Pancreas (tissue), 10 donors: ENCODE data around the gene TSSK2. TPM values are rescaled to one million over a fixed set of nuclear protein-coding genes. Genes with fewer than 3 reads are reported as not detected.
"Not testable (repeated sequence)": the region's sequence is repeated elsewhere in the genome, so short reads cannot be mapped to it uniquely, and the experiment has no call there.

Experiments used
- ATAC-seq, 4 donors: fragments of 200-7000 bp; cut with Tn5 transposase; one replicate each; pipeline versions ENCODE4 v1.8.0 to v1.9.1; 2020; ENCODE audit warnings: mild to moderate bottlenecking in 4 of 4, moderate library complexity in 4 of 4
- DNase-seq, 6 donors: peaks; one replicate each; pipeline ENCODE4 v3.0.0-alpha.2; 2020
- FAIRE-seq: peaks from 2 replicates; lab custom pipeline; 2012; peaks lifted over from hg19 to GRCh38; lab: Jason Lieb, UNC
- H3K27ac ChIP-seq, 4 donors: fragments of 200-600 bp; sonication (generic); 1 replicate in 3 of 4; 2 replicates in 1 of 4; pipeline versions ENCODE4 v1.5.0 to v1.8.0; 2020
- H3K27me3 ChIP-seq, 4 donors: fragments of 200-600 bp; one replicate each; pipeline ENCODE4 v1.8.0; 2021
- H3K36me3 ChIP-seq, 3 donors: fragments of 200-600 bp; sonication (generic) in 1 of 3; one replicate each; pipeline versions ENCODE4 v1.5.0 to v1.8.0; 2020 to 2021
- H3K4me1 ChIP-seq, 3 donors: fragments of 200-600 bp; one replicate each; pipeline ENCODE4 v1.8.0; 2021
- H3K4me3 ChIP-seq, 4 donors: fragments of 200-600 bp; sonication (generic) in 2 of 4; one replicate each; pipeline versions ENCODE4 v1.5.0 to v1.8.0; 2020 to 2021
- H3K9me3 ChIP-seq, 4 donors: fragments of 200-600 bp; one replicate each; pipeline ENCODE4 v1.8.0; 2021
- CTCF ChIP-seq, 4 donors: fragments of 200-600 bp; sonication (generic) in 3 of 4; IDR thresholded peaks; one replicate each; pipeline versions ENCODE4 v1.5.0 to v1.8.0; 2021; ENCODE audit warnings: antibody characterized with exemption in 4 of 4
- WGBS, 2 donors: extraction: QIAGEN DNeasy Blood & Tissue Kit; methylation state at CpG; one replicate each; pipeline ENCODE4 v1.1.7; 2013; 5-methylcytosine and 5-hydroxymethylcytosine counted together
- intact Hi-C, 3 donors: fragments of 100-400 bp; cut with DNase I; formaldehyde crosslinking; loops; one replicate each; pipeline versions ENCODE4 v1.11.1 to v1.14.2; 2022
- polyA plus RNA-seq, 2 donors: library from polyadenylated mRNA; stranded (reverse); fragments of 200-250 nt; gene quantifications; one replicate each; pipeline ENCODE4 v1.2.3, GENCODE V29; 2013
- total RNA-seq, 6 donors: library from RNA; stranded (reverse); fragmentation: NEBNext Ultra II Directional in 4 of 6; extraction: Animal tissue kit (Norgen Biotek cat#: 25700) in 4 of 6; gene quantifications; one replicate each; pipeline versions ENCODE4 v1.2.1 to v1.2.4, GENCODE V29; 2021 to 2023
- donor health status: healthy with polysubstance abuse.
- donor health status: DM: no; HTN: no; CAD: no; lungs with moderate emphysema.
- donor health status: DM: no; HTN: no; CAD: no.
- donor health status: control.
- donor health status: control.
- donor health status: Bipolar disorder and iron deficiency.
- donor health status: DM: yes; HTN: yes; CAD: no.
- donor health status: DM: no; HTN: no; CAD: no.
- donor health status: DM: no; HTN: no; CAD: no.
- donor health status: DM: yes; HTN: yes; CAD: no.

Gene TSSK2
- total RNA-seq (under 1 TPM in 2 of 6 donors, not detected in 4; 0.08 to 0.09 TPM), polyA plus RNA-seq (under 1 TPM; 0.27 to 0.31 TPM)

GRCh38 chr22:19130959-19131684 is at the start of gene TSSK2:
Gene TSSK2, plus strand, starts transcription at chr22:19131308. Its CDS starts 92 bp downstream, at chr22:19131400.
- Histone ChIP-seq H3K36me3 (peaks cover 0 to 15% (median 11%) of the 10 kb centered on the region in 3 donors), H3K9me3 (no peaks in the 10 kb centered on the region), H3K4me3 (no peak within 1 kb of the TSS), H3K27me3 (no peaks in the 10 kb centered on the region), H3K4me1 (no peaks in the 10 kb centered on the region), H3K27ac (no peak within 1 kb of the TSS)
- FAIRE-seq (no peak), DNase-seq (peak in 2 of 6 donors; percentile 28 to 43), ATAC-seq (no peak)
- TF ChIP-seq CTCF (IDR thresholded peaks at IDR 0.05) = no peak
- WGBS, 2 donors = 86 to 90% methylated on average over 27 of the region's 27 CpGs
- intact Hi-C loops = loop anchor here in 1 of 3 donors (10.0 kb wide), 2 partner anchors 76 to 94 kb away; no protein-coding TSS in a partner anchor

GRCh38 chr22:19081351-19081750 is 49.8 kb upstream of the TSSK2 start:
- DNase-seq = no peak
- intact Hi-C loops = no loop called here
- 79 to 82% methylated on average over 3 of the region's 3 CpGs for WGBS, 2 donors
- no peak for ATAC-seq
- H3K9me3 ChIP-seq = no peaks in the 10 kb centered on the region
- peaks cover 4 to 18% (median 5%) of the 10 kb centered on the region in 3 donors for H3K4me1 ChIP-seq
- H3K4me3 ChIP-seq = no peak overlapping the region
- H3K27me3 ChIP-seq = no peaks in the 10 kb centered on the region
- TF ChIP-seq CTCF (IDR thresholded peaks at IDR 0.05) = no peak
- no peak overlapping the region for H3K27ac ChIP-seq
- FAIRE-seq = no peak
- H3K36me3 ChIP-seq = no peaks in the 10 kb centered on the region

- no peak overlapping the region for H3K4me3 ChIP-seq
- WGBS, 2 donors = 55% methylated on average over 3 of the region's 3 CpGs
- ATAC-seq = no peak
- no peak for TF ChIP-seq CTCF (IDR thresholded peaks at IDR 0.05)
- no peaks in the 10 kb centered on the region for H3K36me3 ChIP-seq
- H3K4me1 ChIP-seq = peaks cover 0 to 19% (median 5%) of the 10 kb centered on the region in 3 donors
- H3K9me3 ChIP-seq = no peaks in the 10 kb centered on the region
- no peaks in the 10 kb centered on the region for H3K27me3 ChIP-seq
- H3K27ac ChIP-seq = no peak overlapping the region
- FAIRE-seq = no peak
- peak in 1 of 6 donors; percentile 9 for DNase-seq
- intact Hi-C loops = no loop called here
Measured at GRCh38 chr22:19082101-19082500, 49.0 kb upstream of the TSSK2 start.

GRCh38 chr22:19082793-19083192 is 48.3 kb upstream of the TSSK2 start:
- intact Hi-C loops = no loop called here
- WGBS, 2 donors = 81 to 94% methylated on average over 13 of the region's 13 CpGs
- peaks cover 0 to 19% (median 5%) of the 10 kb centered on the region in 3 donors for H3K4me1 ChIP-seq
- H3K27ac ChIP-seq = no peak overlapping the region
- peak in 1 of 6 donors; percentile 7 for DNase-seq
- no peak for ATAC-seq
- no peaks in the 10 kb centered on the region for H3K9me3 ChIP-seq
- no peaks in the 10 kb centered on the region for H3K36me3 ChIP-seq
- no peak overlapping the region for H3K4me3 ChIP-seq
- TF ChIP-seq CTCF (IDR thresholded peaks at IDR 0.05) = no peak
- no peak for FAIRE-seq
- H3K27me3 ChIP-seq = no peaks in the 10 kb centered on the region

GRCh38 chr22:19084126-19084525 is 47.0 kb upstream of the TSSK2 start:
- intact Hi-C loops, H3K27me3 ChIP-seq: not testable (repeated sequence)
- DNase-seq = peak in 1 of 6 donors; percentile 7

GRCh38 chr22:19084586-19084985 is 46.5 kb upstream of the TSSK2 start:
- H3K9me3 ChIP-seq, ATAC-seq, FAIRE-seq, H3K36me3 ChIP-seq, H3K27ac ChIP-seq, intact Hi-C loops, H3K4me3 ChIP-seq, H3K27me3 ChIP-seq: not testable (repeated sequence)
- WGBS, 2 donors = 94 to 95% methylated on average over 13 of the region's 32 CpGs
- H3K4me1 ChIP-seq = peaks cover 0 to 19% (median 5%) of the 10 kb centered on the region in 3 donors
- peak in 1 of 6 donors; percentile 2 for DNase-seq

More at GRCh38 chr22:19084126-19084525, 47.0 kb upstream of the TSSK2 start:
- not testable (repeated sequence) for H3K4me3 ChIP-seq, FAIRE-seq, H3K9me3 ChIP-seq, H3K27ac ChIP-seq, ATAC-seq, H3K36me3 ChIP-seq
- peaks cover 0 to 19% (median 5%) of the 10 kb centered on the region in 3 donors for H3K4me1 ChIP-seq
- 88 to 99% methylated on average over 22 to 28 of the region's 30 CpGs for WGBS, 2 donors
